ENCODE data around the gene ENTPD3.

DNA sequence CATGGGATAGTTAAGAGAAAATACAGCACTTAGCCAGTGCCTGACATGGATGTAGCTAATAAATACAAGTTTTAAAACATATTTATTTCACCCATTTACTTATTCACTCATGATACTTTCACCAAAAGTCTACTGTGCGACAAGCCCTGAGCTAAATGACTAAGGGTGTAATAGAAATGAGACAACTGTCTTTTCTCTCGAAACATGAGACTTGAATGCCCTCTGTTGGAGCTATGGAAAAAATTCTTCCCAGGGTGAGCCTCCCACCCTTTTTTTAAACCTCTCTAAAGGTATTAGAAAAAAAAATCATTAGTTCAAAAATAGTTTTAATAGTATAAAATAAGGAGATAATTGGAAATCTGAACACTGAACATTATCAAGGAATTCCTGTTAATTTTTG lies 45.8 kb downstream of the ENTPD3 start:
- TF ChIP-seq, protein P1, sequence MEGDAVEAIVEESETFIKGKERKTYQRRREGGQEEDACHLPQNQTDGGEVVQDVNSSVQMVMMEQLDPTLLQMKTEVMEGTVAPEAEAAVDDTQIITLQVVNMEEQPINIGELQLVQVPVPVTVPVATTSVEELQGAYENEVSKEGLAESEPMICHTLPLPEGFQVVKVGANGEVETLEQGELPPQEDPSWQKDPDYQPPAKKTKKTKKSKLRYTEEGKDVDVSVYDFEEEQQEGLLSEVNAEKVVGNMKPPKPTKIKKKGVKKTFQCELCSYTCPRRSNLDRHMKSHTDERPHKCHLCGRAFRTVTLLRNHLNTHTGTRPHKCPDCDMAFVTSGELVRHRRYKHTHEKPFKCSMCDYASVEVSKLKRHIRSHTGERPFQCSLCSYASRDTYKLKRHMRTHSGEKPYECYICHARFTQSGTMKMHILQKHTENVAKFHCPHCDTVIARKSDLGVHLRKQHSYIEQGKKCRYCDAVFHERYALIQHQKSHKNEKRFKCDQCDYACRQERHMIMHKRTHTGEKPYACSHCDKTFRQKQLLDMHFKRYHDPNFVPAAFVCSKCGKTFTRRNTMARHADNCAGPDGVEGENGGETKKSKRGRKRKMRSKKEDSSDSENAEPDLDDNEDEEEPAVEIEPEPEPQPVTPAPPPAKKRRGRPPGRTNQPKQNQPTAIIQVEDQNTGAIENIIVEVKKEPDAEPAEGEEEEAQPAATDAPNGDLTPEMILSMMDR (IDR thresholded peaks at IDR 0.05) = no peak
- TF ChIP-seq POLR2A (IDR thresholded peaks at IDR 0.05) = no peak
- TF ChIP-seq EP300 (IDR thresholded peaks at IDR 0.05) = no peak
- TF ChIP-seq POLR2AphosphoS5 (IDR thresholded peaks at IDR 0.05) = no peak

Data from suprapubic skin (tissue), 4 donors.